HL-60 (cell line): Measurements from ENCODE around the gene CTDP1.

ENCODE experiments used
- DNase-seq, 2 experiments: peaks; one replicate each; pipeline ENCODE4 v3.0.0-alpha.2; 2010 to 2020; ENCODE audit warnings: low read depth in 1 of 2, low spot score in 1 of 2
- H3K27ac ChIP-seq: fragments of 250-450 bp; sonication (Bioruptor Pico); replicated peaks from 2 replicates; pipeline ENCODE4 v1.5.1; 2020; ENCODE audit warnings: mild to moderate bottlenecking, moderate library complexity
- H3K27me3 ChIP-seq: fragments of 250-450 bp; sonication (Bioruptor Pico); 2 replicates; pipeline ENCODE4 v1.5.1; 2021; ENCODE audit warnings: mild to moderate bottlenecking, moderate library complexity; ENCODE audit not compliant: insufficient read depth, poor library complexity, severe bottlenecking
- H3K4me3 ChIP-seq: replicated peaks from 2 replicates; pipeline ENCODE4 v1.5.1; 2011; ENCODE audit warnings: mild to moderate bottlenecking, control low read depth, low read length; ENCODE audit not compliant: insufficient read depth
- GABPA ChIP-seq: IDR thresholded peaks from 2 replicates; pipeline ENCODE4 v1.6.1; 2012; ENCODE audit warnings: low read depth
- POLR2AphosphoS5 ChIP-seq: IDR thresholded peaks from 2 replicates; pipeline ENCODE4 v1.6.1; 2012; ENCODE audit warnings: low read depth
- SPI1 ChIP-seq: IDR thresholded peaks from 2 replicates; pipeline ENCODE4 v1.6.1; 2012; ENCODE audit warnings: low read depth, mild to moderate bottlenecking, borderline replicate concordance
- TF ChIP-seq, protein P1 (sequence below): IDR thresholded peaks from 2 replicates; pipeline ENCODE4 v1.6.1; 2012; ENCODE audit warnings: low read depth; ENCODE audit not compliant: insufficient replicate concordance
- TF ChIP-seq, protein P2 (sequence below): IDR thresholded peaks from one replicate; pipeline ENCODE4 v1.5.1; 2011; ENCODE audit warnings: low read length, control low read depth, inconsistent platforms; ENCODE audit not compliant: insufficient read depth

CTDP1 gene

GRCh38 chr18:79685971-79686370 lies 6.4 kb downstream of the CTDP1 start:
- H3K4me3 ChIP-seq: no peak overlapping the region
- H3K27me3 ChIP-seq: no peaks in the 10 kb centered on the region
- no peak for DNase-seq
- H3K27ac ChIP-seq: 0 out of 2 replicates have a peak overlapping the region, but pooled peaks have one; percentile 14
- TF ChIP-seq, protein P1, sequence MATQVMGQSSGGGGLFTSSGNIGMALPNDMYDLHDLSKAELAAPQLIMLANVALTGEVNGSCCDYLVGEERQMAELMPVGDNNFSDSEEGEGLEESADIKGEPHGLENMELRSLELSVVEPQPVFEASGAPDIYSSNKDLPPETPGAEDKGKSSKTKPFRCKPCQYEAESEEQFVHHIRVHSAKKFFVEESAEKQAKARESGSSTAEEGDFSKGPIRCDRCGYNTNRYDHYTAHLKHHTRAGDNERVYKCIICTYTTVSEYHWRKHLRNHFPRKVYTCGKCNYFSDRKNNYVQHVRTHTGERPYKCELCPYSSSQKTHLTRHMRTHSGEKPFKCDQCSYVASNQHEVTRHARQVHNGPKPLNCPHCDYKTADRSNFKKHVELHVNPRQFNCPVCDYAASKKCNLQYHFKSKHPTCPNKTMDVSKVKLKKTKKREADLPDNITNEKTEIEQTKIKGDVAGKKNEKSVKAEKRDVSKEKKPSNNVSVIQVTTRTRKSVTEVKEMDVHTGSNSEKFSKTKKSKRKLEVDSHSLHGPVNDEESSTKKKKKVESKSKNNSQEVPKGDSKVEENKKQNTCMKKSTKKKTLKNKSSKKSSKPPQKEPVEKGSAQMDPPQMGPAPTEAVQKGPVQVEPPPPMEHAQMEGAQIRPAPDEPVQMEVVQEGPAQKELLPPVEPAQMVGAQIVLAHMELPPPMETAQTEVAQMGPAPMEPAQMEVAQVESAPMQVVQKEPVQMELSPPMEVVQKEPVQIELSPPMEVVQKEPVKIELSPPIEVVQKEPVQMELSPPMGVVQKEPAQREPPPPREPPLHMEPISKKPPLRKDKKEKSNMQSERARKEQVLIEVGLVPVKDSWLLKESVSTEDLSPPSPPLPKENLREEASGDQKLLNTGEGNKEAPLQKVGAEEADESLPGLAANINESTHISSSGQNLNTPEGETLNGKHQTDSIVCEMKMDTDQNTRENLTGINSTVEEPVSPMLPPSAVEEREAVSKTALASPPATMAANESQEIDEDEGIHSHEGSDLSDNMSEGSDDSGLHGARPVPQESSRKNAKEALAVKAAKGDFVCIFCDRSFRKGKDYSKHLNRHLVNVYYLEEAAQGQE: no peak
- TF ChIP-seq SPI1 (no peak), POLR2AphosphoS5 (no peak), GABPA (no peak)
- TF ChIP-seq, protein P2, sequence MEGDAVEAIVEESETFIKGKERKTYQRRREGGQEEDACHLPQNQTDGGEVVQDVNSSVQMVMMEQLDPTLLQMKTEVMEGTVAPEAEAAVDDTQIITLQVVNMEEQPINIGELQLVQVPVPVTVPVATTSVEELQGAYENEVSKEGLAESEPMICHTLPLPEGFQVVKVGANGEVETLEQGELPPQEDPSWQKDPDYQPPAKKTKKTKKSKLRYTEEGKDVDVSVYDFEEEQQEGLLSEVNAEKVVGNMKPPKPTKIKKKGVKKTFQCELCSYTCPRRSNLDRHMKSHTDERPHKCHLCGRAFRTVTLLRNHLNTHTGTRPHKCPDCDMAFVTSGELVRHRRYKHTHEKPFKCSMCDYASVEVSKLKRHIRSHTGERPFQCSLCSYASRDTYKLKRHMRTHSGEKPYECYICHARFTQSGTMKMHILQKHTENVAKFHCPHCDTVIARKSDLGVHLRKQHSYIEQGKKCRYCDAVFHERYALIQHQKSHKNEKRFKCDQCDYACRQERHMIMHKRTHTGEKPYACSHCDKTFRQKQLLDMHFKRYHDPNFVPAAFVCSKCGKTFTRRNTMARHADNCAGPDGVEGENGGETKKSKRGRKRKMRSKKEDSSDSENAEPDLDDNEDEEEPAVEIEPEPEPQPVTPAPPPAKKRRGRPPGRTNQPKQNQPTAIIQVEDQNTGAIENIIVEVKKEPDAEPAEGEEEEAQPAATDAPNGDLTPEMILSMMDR: no peak

GRCh38 chr18:79687806-79688205 lies 8.2 kb downstream of the CTDP1 start:
- H3K27ac ChIP-seq: no peak overlapping the region
- H3K27me3 ChIP-seq: no peaks in the 10 kb centered on the region
- no peak overlapping the region for H3K4me3 ChIP-seq
- DNase-seq: peak; percentile 36 to 55
- TF ChIP-seq, protein P1: no peak
- peak; percentile 46; the same call in 1 of the 2 replicates for TF ChIP-seq POLR2AphosphoS5

GRCh38 chr18:79690071-79690470 lies 10.5 kb downstream of the CTDP1 start:
- TF ChIP-seq SPI1 (no peak), GABPA (no peak), POLR2AphosphoS5 (no peak)
- TF ChIP-seq, protein P1: no peak
- TF ChIP-seq, protein P2: no peak
- H3K27ac ChIP-seq: no peak overlapping the region
- H3K4me3 ChIP-seq: no peak overlapping the region
- DNase-seq: no peak
- H3K27me3 ChIP-seq: no peaks in the 10 kb centered on the region
